GM21423 (cell line): ENCODE results near the gene OR5D13.

Experiments
- ATAC-seq: cut with Tn5 transposase; IDR thresholded peaks from one replicate; pipeline ENCODE4 v1.9.1; 2021; ENCODE audit warnings: mild to moderate bottlenecking, moderate library complexity; ENCODE audit not compliant: unreplicated experiment

Gene OR5D13, protein sequence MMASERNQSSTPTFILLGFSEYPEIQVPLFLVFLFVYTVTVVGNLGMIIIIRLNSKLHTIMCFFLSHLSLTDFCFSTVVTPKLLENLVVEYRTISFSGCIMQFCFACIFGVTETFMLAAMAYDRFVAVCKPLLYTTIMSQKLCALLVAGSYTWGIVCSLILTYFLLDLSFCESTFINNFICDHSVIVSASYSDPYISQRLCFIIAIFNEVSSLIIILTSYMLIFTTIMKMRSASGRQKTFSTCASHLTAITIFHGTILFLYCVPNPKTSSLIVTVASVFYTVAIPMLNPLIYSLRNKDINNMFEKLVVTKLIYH

DNA sequence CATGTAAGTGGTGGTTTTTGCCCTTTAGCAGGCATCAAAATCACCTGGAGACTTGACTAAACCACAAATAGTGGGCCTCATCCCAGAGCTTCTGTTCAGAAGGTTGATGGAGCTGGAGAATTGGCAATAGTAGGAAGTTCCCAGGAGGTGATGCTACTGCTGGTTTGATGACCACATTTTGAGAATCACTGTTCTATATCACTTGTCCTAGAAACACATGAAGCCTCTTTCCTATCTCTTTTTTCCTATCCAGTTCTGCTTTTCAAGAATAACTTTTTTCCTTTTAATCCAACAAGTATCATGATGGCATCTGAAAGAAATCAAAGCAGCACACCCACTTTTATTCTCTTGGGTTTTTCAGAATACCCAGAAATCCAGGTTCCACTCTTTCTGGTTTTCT lies at the start of gene OR5D13:
TSS of gene OR5D13 (plus strand) at position 301 of the 400 bp plus-strand sequence. CDS start at position 301, 0 bp downstream.
- no peak for ATAC-seq

DNA sequence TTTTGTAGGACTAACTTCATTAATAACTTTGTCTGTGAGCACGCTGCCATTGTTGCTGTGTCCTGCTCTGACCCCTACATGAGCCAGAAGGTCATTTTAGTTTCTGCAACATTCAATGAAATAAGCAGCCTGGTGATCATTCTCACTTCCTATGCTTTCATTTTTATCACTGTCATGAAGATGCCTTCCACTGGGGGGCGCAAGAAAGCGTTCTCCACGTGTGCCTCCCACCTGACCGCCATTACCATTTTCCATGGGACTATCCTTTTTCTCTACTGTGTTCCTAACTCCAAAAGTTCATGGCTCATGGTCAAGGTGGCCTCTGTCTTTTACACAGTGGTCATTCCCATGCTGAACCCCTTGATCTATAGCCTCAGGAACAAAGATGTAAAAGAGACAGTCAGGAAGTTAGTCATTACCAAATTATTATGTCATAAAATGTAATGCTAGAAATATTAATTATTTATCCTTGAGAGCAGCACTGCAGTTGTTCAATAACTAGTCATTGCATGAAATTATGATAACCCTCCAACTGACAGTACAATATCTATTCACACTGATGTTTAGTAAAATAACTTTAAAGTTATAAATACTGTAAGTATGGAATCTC lies 46.4 kb upstream of the OR5D13 start:
- no peak for ATAC-seq

DNA sequence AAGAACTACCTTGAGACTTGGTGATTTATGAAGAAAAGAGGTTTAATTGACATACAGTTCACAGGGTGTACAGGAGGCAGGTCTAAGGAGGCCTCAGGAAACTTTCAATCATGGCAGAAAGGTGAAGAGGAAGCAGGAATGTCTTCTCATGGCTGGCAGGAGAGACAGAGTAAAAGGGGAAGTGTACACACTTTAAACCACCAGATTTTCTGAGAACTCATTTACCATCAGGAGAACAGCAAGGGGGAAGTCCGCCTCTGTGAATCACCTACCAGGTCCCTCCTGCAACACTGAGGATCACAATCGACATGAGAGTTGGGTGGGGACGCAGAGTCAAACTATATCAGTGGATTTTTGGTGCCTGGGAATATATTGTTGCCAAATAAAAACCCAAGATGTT lies 40.3 kb upstream of the OR5D13 start:
- no peak for ATAC-seq

DNA sequence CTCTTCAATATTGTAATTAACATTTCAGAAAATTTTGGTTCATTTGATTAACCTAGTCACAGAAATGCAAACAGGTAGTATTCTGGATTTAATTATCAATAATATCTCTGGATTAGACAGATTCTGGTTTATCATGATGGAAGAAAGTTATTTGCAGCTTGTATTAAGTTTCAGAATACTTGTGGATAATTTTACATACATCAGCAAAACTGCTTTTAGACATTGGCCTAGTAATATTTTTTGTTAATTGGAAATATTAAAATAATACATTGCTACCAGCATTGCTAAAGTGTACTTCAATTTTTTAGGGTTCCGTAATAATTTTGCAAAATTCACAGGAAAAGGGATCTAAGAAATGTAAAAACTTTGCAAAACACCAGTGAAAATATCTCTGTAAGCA lies 18.4 kb downstream of the OR5D13 start:
- no peak for ATAC-seq

DNA sequence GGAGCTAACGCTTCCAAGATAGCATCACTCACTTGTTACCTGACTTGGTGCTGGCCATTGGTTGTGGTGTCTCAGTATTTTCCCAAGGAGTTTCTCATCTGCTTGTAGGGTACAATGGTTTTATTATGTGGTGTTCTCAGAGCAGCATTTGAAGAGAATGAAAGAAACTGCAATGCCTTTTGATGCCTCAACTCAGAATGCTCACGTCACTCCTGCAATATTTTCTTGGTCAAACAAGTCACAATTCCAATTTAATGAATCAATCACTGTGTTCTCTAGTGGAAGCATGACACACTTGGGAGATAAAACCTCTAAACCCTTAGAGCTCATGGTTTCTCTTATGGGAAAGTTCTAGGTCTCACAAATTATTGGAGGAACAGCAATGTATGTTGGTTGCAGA lies 20.1 kb downstream of the OR5D13 start:
- no peak for ATAC-seq

DNA sequence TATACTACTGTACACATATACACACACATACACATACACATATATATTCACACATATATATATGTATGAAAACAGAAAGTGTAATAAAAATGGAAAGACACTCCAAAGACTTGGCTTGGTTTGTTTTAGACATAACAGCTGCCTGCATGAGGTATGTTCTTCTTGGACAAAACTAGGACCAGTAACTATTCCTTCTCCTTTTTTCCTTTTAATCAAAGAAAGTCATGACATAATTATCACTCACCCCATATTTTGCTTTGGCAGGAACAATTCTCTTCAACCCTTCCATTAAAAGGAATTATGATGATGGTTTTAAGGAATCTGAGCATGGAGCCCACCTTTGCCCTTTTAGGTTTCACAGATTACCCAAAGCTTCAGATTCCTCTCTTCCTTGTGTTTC lies 22.0 kb downstream of the OR5D13 start, which contains the start of gene OR5D14:
TSS of gene OR5D14 (plus strand) at position 301 of the 400 bp plus-strand sequence. CDS start at position 301, 0 bp downstream.
- ATAC-seq: no peak

DNA sequence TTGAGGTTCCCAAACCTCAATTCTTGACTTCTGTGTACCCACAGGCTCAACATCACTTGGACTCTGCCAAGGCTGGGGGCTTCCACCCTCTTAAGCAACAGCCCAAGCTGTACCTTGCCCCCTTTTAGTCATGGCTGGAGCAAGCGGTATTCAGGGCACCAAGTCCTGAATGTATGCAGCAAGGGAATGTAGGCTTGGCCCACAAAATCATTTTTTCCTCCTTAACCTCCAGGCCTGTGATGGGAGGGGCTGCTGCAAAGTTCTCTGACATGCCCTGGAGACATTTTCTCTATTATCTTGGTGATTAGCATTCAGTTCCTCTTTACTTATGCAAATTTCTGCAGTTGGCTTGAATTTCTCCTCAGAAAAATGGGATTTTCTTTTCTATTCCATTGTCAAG lies 33.0 kb downstream of the OR5D13 start:
- ATAC-seq: no peak

DNA sequence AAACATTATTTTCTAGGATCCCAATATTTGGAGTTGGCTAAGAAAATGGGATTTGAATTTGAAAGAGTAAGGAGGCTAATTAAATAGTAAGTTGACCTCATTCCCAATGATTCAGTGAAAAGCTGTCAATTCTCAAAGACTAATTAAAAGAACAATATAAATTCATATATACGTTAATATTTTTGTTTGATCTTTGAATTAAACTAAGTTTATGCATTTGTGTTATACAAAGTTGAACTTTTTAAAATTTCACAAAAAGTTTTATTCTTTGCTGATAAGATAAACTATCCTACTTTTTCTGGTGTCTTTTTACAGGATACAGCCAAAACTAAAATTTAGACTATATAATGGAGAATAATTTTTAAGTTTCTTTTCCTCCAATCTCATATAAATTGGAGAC lies 37.8 kb downstream of the OR5D13 start, which contains the start of gene OR5L1:
TSS of gene OR5L1 (plus strand) at position 301 of the 400 bp plus-strand sequence. CDS start 100 bp downstream, outside the sequence.
- no peak for ATAC-seq

DNA sequence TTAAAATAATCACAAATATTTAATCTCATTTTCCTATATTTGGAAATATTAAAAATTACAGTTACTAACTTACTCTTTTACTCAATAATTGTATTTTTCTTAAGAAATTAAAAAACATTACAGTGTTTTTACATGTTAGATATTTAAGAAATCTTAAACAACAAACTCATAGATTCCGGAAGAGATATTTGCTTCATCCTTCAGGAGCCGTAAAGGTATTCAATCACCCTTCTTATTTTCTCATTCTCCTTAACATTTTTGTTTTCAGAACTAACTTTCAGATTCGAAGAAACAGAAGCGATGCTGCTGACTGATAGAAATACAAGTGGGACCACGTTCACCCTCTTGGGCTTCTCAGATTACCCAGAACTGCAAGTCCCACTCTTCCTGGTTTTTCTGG lies 46.1 kb downstream of the OR5D13 start, which contains the start of gene OR5D18:
TSS of gene OR5D18 (plus strand) at position 301 of the 400 bp plus-strand sequence. CDS start at position 301, 0 bp downstream.
- ATAC-seq: no peak
